Activated effector memory CD4-positive, alpha-beta T cell treated with Interleukin-2 at 50 U/mL for 16 hours (primary cell): ENCODE measurements around the gene TMEM207.

Experiments
- DNase-seq: peaks from one replicate; pipeline ENCODE4 v3.0.0-alpha.2; 2020

Gene TMEM207

DNA sequence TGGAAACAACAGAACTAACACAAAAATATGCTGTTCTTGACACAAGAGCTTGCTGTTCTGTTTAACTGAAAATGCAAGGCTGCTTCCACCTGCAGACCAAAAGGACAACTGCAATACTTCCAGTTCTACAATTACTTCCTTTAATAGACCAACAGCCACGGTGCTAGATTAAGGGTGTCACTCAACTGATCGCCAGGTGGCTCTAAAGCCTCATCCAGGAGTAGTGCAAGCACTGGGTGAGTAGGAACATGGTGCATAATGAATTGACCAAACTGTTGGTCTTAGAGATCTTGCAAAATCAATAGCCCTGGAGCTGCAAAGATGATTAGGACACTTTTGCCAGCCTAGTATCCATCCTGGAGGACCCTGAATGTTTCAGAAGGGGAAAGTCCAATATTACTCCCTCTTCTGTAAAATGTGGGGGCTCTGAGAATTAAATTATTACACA is 65.4 kb downstream of the TMEM207 start:
- DNase-seq, result no peak

DNA sequence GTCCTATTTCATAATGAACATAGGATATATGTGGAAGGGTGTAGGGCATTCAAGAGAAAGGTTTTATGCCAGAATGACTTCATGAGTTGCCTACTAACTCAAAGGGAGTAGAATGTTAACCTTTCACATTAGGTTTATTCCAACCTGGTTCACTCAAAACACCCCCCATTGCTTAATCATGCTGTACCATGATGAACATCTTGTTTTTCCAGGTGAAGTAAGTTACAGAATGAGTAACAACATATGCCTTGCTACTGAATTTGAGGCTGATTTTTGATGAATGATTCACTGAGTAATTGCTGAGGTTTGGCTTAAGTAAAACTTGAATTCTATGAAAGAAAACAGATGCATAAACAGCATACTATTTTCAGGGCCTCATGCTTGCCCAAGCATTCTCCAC is 67.6 kb downstream of the TMEM207 start:
- no peak for DNase-seq

GRCh38 chr3:190381441-190381840 is 68.3 kb downstream of the TMEM207 start:
- DNase-seq, result no peak

DNA sequence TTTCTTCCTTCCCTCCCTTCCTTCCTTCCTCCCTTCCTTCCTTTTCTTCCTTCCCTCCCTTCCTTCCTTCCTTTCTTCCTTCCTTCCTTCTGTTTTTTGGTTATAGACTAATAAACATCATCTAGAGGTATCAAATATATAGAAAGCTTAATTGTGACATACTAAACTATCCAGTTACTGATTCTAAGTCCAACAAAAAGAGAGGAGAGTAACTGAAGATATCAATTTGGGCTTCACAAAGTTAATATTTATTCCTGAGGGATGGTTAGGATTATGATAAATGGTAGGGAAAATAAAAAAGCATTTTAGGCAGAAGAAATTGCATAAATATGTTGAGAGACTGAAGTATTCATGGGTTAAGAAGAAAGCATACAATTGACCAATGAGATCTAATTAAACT is 69.5 kb downstream of the TMEM207 start:
- DNase-seq, result no peak
